ENCODE data around the gene HSFX2.
"Not testable (repeated sequence)": the region's sequence is repeated elsewhere in the genome, so short reads cannot be mapped to it uniquely, and the experiment has no call there.

HSFX2 gene

DNA sequence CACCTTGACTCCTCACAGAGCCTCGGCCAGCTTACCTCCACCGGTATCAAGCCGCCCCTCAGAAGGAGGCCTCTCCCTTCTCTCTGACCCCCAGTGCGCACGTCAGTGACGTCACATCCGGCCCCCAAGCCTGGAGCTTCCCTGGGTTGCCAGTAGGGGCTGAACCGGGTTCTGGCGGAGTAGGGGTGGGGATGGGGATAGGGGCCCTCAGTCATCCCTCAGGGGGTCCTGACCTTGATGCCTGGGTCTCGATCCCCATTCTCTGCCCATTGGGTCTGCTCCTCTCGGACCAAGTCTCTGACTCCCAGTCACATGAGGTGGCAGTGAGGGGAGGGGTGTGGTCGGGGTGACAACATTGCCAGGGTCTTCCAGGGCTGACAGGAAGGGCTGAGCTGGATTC, 7.8 kb downstream of the HSFX2 start, which contains the start of gene MAGEA9B:
MAGEA9B (minus strand) TSS at position 101 of the 400 bp plus-strand sequence. CDS start 4,280 bp downstream, outside the sequence.
- DNase-seq, result not testable (repeated sequence)

DNA sequence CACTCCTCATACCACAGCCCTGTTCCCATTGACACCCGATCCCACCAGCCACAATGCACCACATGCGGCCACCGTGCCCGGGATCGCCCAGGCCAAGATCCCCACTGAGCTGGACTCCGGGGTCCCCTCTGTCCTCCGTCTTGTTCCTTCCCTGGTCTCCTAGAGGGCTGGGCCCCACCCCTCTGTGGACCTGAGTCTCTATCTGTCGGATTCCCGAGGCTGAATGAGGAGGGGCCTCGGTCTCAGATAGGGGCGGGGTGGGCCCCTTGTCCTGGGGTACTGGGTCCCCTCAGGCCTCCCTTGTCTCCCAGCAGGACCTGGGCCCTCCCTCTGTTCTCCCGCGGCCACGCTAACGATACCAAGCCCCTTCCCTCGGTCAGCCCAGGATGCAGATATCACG, 9.5 kb downstream of the HSFX2 start:
- not testable (repeated sequence) for DNase-seq

DNA sequence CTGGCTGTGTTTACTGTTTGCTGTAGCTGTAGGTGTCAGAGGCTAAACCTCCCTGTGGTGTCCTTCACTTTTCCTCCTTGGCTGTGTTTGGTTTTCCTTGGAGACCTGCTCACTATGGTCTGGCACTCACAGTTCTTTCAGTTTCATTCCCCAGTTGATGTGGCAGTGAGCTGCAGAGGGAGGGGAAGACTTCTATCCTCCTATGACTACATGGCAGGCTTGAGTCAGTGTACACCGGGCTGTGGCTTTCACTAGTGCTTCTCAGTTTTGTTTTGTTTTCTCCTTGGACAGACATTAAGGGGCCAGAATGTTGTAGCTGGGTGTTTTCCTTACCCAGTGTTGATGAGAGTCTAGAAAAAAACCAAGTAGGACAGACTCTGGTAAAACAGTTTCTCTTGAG, 21.7 kb downstream of the HSFX2 start:
- DNase-seq, result not testable (repeated sequence)

DNA sequence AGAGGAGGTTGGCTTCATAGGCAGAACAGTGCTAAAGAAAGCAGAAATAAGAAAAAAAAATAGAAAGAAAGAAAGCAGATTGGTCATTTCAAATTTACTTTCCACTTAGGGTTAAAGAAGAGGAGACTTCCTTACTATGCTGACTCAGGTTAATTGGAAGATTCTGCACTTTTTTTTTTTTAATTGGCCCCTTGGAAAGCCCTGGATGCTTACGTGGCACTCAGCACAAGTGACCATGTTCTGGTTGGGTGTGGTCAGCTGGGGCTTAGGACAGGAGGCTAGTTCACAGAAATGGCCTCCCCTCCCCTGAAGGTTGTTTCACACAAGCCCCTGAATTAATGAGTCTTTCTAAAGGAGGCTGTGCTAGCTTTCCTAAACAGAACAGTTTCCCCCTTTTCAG, 22.4 kb downstream of the HSFX2 start:
- no peak for DNase-seq

DNA sequence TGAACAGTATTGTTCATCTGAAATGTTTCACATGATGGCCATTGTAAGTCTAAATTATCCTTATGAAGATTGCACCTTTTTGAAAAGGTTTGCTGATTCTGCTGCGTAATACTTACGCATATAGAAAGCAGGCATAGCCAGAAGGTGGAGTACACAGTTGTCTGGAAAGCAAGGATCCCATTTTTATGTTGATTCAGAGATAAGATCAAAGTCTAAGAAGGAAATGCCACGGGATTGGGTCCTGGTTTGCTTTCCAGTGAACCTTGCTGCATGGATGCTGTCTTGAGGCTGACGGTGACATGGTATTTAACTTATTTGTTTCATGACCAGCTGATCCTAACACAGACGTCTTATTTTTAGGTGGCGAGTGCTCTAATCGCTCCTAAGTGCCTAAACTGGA, 23.3 kb downstream of the HSFX2 start:
- DNase-seq, result no peak

DNA sequence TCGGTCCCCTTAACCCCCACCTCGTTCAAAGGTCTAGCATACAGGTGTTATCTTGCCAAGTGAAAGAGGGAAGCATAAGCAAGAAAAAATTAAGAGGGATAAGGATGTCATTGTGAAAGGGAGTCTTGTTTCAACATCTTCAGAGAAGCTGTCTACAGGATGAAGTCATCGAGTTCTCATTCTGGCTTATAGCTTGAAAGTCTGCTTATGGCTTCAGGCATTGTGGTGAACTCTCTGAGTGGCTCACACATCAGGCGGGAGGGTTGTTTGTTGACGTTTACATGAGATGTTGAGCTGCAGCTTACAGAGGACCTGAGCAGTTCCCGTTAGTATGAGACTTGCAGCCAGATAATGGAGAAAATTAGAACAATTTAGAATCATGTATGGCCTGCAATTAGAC, 24.4 kb downstream of the HSFX2 start:
- DNase-seq, result no peak

DNA sequence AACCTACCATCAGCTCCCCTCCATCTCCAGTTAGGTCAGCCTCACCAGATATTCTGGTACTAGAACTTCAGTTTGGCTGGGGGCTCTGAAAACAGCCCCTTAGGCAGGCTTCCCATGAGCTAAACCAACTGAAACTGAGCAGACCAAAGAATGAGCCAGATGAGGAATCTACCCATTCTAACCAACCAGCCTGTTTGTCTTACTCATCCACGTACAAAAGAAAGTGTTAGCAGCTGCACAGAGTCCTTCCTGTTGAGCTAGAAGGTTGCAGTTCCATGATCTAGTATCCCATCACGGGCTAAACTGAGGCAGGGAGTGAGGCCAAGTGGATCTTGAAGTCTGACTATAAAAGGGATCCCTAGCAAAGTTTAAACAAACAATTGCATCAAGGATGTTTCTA, 25.3 kb downstream of the HSFX2 start:
- DNase-seq, result no peak

DNA sequence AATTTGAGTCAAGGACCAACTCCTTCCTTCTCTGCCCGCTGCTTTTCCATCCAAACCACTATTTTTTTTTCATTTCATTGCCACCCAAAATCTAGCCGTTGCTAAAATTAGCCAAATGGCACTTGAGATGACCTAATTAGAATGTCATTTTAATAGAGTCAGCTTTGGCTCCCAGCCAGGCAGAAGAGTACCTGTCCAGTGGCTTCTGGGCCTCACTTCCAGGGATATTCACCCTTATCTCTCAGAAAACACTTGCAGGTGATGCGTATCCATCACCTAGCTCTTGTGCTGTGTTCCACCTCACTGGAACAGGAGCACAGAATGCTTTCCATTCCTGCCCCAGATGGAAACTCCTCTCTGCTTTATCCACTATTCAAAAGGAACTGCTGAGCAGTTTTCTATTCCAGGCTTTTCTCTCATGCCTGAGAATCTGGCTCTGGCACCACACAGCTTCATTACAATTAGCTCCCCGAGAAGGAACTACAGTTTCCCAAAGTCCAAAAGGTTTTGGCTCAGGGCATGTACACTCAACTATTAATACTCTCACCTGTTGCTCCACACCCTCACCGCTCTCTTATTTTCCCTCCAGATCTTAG, 26.3 kb downstream of the HSFX2 start:
- no peak for DNase-seq

DNA sequence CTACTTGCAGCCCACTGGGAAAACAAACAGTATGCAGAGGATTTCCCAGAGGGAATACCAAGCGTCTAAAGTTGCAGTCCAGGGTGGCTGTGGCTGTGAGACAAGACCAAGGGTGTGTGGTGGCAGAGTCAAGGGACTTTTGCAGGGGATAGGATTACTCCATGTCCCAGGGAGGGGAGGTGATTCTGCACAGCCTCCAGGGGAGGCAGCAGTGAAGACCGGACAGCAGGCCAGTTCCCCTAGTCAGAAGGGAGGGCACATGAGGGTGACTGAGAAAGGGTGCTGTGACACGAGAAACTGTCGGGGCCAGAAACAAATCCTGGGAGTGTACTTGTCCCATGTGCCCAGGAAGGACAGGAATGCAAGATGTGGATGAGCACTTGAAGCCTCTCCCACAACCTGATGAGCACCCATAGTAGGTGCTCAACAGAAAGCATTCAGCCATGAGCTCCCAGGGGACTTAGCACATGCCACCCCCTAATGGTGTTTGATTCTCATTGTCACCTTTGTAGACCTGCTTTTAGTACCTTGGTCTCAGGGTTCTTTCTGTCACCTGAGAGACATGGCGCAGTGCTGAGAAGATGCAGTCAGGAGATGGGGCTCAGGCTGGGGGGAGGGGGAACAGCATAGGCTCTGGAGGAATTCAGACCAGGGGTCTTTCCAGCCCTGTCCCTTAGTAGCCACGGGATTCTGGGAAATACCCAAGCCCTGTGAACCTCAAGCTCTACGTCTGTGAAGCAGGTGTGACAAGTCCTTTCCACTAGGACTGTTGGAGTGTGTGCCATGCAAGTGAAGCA, 27.3 kb downstream of the HSFX2 start:
- no peak for DNase-seq

DNA sequence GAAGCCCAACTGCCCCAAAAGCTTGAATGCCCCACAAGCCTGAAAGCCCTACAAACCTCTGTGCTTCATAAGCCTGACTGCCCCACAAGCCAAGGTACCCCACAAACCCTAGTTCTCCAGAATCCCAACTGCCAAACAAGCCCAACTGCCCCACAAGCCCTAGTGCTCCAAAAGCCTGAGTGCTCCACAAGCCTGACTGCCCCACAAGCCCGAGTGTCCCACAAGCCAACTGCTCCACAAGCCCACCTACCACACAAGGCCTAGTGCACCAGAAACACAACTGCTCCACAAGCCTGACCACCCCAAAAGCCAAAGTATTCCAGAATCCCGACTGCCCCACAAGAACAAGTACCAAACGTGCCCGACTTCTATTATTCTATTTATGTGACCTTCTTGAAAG, 31.8 kb downstream of the HSFX2 start:
- DNase-seq, result no peak

DNA sequence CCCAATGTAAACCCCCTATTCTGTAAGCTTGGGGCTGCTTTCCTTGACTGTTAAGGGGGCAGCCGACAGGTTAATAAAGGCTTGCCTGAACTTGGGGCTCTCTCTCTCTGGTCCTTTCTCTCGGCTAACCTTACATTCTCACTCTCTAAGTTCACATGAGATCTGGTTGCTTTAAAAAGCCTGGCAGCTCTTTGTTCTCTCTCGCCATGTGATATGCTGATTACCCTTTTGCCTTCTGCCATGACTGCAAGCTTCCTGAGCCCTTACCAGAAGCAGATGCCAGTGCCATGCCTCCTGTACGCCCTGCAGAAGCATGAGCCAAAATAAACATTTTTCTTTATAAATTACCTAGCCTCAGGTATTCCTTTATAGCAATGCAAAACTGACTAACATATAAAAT, 39.9 kb downstream of the HSFX2 start:
- not testable (repeated sequence) for DNase-seq

DNA sequence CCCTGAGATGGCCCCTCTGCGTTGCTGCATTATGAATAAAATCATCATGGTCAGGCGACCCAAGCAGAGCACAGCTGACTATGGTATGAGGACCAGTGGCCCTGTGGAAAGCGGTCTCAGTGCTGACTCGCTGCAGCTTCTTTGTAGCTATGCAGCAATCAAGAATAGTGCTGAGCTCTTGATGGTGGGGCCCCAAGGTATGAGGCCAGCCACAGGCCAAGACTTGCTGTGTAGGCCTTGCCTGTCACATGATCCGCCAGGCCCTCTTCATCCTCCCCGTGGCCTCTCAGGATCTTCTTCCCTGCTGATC, 43.2 kb downstream of the HSFX2 start:
- DNase-seq, result not testable (repeated sequence)

DNA sequence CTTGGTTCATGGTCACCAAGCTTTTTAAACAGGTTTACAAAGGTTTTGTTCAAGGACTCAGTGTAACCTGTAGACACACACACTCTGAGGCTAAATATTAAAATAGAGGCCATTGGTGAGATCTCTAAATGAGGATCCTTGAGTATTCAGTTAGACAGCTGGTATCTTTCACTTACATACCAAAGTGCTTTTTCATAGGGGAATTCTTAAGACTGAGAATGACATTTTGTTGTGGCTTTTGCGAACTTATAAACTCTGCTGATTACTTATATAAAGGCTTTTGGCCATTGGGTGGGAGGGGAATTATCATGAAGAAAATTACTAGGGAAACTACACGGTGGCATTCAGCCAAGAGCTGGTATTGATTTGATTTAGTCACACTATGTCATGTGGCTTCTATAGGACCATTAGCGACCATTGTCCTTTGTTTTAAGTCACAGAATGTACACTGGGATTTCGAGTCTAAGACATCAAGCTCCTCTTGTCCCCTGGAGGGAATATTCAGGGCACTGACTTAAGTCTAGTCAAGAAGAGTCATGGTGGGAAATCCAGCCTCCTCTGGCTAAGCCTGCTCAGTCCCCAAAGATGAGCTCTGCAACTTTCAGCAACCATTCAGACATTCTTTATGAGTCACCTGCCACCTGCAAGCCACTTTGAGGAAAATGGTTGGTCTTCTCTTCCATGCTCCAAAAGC, 43.7 kb downstream of the HSFX2 start:
- not testable (repeated sequence) for DNase-seq

DNA sequence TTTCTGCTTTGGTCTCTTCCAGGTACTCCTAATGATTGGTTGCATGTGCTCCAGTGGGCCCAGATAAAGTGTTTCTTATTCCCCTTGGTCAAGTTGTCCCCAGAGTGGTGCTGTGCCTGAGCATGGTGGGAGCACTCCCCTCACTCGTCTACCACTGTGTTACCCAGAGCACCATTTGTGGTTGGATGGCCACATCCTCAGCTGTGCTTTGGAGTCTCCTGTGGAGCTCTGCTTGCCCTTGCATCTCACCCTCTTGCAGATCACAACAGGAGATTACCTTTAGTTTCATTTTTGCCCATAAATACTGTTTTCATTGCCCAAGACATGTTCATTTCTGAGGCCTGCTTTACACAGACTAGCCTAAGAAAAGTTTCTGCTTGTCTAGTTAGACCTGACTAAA, 44.7 kb downstream of the HSFX2 start:
- DNase-seq, result peak; percentile 10

DNA sequence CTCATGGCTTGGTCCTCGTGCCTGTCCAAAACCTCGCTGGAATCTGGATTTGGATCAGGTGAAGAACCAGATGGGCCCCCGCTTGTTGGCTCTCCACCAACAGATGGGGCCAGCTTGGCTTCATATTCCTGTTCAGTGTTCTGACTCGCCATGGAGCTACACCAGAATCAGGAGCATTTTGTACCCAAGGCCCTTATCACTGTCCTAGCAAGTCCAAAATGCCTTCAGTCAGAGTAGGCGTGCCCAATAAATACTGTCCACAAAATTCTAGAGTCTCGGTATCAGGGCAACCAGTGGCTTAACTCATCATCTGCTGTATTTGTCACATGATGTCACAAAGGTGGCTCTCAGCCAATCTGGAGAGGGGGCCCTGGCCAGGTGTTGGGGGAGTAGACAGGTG, 45.4 kb downstream of the HSFX2 start, which contains the start of gene HSFX3:
HSFX3 (minus strand) TSS at position 224 of the 400 bp plus-strand sequence; CDS start at position 152, 72 bp downstream.
- DNase-seq, result not testable (repeated sequence)

DNA sequence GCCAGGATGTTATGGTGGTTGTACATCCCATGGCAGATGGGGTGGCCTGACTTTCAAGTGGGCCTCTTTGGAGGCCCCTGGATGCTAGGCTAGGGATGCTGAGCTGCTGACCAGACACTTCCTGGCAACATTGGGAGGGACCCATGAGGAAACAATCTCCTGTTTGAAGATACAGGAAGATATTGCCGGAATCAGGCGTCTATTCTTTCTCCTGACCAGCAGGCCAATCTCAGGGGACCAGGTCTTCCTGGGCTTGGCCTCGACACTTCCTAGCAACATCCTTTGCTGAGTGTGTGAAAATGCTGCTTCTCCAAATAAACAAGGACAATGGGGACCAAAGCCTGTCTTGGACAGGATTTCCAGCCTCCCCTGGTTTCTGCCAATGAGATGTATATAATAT, 47.3 kb downstream of the HSFX2 start:
- DNase-seq, result not testable (repeated sequence)

DNA sequence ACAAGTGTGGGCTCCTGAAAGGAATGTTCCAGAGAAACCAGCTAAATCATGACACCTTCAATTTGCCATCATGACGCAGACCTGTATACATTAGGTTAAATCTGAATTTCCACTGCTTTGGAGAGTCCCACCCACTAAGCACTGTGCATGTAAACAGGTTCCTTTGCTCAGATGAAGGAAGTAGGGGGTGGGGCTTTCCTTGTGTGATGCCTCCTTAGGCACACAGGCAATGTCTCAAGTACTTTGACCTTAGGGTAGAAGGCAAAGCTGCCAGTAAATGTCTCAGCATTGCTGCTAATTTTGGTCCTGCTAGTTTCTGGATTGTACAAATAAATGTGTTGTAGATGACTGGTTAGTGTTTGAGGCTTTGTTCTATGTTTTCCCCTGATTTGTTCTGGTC, 48.2 kb downstream of the HSFX2 start:
- not testable (repeated sequence) for DNase-seq

DNA sequence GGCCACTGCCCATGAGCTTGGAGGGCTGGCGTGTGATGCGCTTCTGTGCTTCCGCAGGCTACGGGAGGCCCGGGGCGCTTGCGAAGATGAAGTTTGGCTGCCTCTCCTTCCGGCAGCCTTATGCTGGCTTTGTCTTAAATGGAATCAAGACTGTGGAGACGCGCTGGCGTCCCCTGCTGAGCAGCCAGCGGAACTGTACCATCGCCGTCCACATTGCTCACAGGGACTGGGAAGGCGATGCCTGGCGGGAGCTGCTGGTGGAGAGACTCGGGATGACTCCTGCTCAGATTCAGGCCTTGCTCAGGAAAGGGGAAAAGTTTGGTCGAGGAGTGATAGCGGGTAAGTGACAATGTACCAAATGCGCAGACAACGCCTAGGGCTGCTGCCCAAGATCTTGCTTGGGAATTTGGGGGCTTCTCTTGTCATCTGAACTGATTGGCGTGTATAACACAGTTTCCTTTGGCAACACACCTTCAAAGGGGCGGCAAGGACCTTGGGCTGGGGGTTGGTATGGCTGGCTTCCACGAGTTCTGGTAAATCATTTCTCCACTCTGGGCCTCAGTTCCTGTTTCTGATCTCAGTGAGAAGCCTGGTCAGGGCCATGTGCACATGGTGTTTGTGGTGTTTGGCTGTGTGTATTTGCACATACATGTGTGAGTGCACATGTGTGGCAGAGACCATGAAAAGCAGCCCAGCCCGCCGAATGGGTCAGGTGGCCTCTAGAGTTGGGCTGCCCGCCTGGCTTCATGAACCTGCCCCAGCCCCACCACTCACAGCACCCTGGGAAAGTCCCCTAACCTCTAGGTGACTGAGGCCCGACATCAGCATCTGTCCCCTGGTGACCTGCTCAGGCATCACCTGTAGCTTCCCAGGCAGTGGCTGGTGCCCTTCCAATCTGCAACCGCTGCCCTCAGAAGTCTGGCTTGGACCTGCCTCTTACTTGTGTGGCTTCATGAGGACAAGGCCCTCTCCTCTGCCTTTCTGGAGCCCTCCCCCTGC, 49.3 kb downstream of the HSFX2 start:
- not testable (repeated sequence) for DNase-seq
